ENCODE measurements around the gene GPR55. TPM values are rescaled to one million over a fixed set of nuclear protein-coding genes. Genes with fewer than 3 reads are reported as not detected.

Gene GPR55
- total RNA-seq, 1 experiment from 2014 or later = not detected

GRCh38 chr2:230886671-230887071, 38.4 kb downstream of the GPR55 start:
- H3K4me3 Mint-ChIP-seq = no peak overlapping the region
- DNase-seq (ENCODE audit: low spot score) = no peak
- H3K27me3 Mint-ChIP-seq (ENCODE audit: low read depth) = no peaks in the 10 kb centered on the region; the same call in 1 of the 2 replicates
- ChIA-PET POLR2A (no interaction called here), CTCF (interaction anchor here (1.1 to 1.8 kb wide), 3 partner anchors 11 to 39 kb away, joined by 6 to 8 read pairs (median 8); no protein-coding TSS in a partner anchor)
- no peak for TF ChIP-seq ATF2 (CRISPR knock-in tag; IDR thresholded peaks at IDR 0.05; ENCODE audit: borderline replicate concordance, low read depth)
- TF ChIP-seq PRRX2 (CRISPR knock-in tag; IDR thresholded peaks at IDR 0.05) = no peak
- TF ChIP-seq SOX15 (CRISPR knock-in tag; IDR thresholded peaks at IDR 0.05) = no peak
- TF ChIP-seq FOXP4 (CRISPR knock-in tag; IDR thresholded peaks at IDR 0.05) = no peak
- TF ChIP-seq, protein P1, sequence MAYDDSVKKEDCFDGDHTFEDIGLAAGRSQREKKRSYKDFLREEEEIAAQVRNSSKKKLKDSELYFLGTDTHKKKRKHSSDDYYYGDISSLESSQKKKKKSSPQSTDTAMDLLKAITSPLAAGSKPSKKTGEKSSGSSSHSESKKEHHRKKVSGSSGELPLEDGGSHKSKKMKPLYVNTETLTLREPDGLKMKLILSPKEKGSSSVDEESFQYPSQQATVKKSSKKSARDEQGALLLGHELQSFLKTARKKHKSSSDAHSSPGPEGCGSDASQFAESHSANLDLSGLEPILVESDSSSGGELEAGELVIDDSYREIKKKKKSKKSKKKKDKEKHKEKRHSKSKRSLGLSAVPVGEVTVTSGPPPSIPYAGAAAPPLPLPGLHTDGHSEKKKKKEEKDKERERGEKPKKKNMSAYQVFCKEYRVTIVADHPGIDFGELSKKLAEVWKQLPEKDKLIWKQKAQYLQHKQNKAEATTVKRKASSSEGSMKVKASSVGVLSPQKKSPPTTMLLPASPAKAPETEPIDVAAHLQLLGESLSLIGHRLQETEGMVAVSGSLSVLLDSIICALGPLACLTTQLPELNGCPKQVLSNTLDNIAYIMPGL (CRISPR knock-in tag; IDR thresholded peaks at IDR 0.05) = no peak
- TF ChIP-seq, protein P2, sequence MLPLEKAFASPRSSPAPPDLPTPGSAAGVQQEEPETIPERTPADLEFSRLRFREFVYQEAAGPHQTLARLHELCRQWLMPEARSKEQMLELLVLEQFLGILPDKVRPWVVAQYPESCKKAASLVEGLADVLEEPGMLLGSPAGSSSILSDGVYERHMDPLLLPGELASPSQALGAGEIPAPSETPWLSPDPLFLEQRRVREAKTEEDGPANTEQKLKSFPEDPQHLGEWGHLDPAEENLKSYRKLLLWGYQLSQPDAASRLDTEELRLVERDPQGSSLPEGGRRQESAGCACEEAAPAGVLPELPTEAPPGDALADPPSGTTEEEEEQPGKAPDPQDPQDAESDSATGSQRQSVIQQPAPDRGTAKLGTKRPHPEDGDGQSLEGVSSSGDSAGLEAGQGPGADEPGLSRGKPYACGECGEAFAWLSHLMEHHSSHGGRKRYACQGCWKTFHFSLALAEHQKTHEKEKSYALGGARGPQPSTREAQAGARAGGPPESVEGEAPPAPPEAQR (CRISPR knock-in tag; IDR thresholded peaks at IDR 0.05) = no peak
- TF ChIP-seq MXD4 (CRISPR knock-in tag; IDR thresholded peaks at IDR 0.05; ENCODE audit: borderline replicate concordance) = no peak
- no peak for TF ChIP-seq CREM (CRISPR knock-in tag; IDR thresholded peaks at IDR 0.05)
- TF ChIP-seq, protein P3, sequence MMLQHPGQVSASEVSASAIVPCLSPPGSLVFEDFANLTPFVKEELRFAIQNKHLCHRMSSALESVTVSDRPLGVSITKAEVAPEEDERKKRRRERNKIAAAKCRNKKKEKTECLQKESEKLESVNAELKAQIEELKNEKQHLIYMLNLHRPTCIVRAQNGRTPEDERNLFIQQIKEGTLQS (CRISPR knock-in tag; conservative IDR thresholded peaks at IDR 0.05) = no peak
- no peak for TF ChIP-seq MAX (CRISPR knock-in tag; IDR thresholded peaks at IDR 0.05)
- TF ChIP-seq, protein P4, sequence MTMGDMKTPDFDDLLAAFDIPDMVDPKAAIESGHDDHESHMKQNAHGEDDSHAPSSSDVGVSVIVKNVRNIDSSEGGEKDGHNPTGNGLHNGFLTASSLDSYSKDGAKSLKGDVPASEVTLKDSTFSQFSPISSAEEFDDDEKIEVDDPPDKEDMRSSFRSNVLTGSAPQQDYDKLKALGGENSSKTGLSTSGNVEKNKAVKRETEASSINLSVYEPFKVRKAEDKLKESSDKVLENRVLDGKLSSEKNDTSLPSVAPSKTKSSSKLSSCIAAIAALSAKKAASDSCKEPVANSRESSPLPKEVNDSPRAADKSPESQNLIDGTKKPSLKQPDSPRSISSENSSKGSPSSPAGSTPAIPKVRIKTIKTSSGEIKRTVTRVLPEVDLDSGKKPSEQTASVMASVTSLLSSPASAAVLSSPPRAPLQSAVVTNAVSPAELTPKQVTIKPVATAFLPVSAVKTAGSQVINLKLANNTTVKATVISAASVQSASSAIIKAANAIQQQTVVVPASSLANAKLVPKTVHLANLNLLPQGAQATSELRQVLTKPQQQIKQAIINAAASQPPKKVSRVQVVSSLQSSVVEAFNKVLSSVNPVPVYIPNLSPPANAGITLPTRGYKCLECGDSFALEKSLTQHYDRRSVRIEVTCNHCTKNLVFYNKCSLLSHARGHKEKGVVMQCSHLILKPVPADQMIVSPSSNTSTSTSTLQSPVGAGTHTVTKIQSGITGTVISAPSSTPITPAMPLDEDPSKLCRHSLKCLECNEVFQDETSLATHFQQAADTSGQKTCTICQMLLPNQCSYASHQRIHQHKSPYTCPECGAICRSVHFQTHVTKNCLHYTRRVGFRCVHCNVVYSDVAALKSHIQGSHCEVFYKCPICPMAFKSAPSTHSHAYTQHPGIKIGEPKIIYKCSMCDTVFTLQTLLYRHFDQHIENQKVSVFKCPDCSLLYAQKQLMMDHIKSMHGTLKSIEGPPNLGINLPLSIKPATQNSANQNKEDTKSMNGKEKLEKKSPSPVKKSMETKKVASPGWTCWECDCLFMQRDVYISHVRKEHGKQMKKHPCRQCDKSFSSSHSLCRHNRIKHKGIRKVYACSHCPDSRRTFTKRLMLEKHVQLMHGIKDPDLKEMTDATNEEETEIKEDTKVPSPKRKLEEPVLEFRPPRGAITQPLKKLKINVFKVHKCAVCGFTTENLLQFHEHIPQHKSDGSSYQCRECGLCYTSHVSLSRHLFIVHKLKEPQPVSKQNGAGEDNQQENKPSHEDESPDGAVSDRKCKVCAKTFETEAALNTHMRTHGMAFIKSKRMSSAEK (CRISPR knock-in tag; IDR thresholded peaks at IDR 0.05; ENCODE audit: borderline replicate concordance) = no peak
- TF ChIP-seq JAZF1 (CRISPR knock-in tag; IDR thresholded peaks at IDR 0.05) = no peak
- TF ChIP-seq NFATC4 (CRISPR knock-in tag; IDR thresholded peaks at IDR 0.05) = no peak
- H3K27ac Mint-ChIP-seq = no peak overlapping the region
- H3K9me3 Mint-ChIP-seq = 0 out of 2 replicates have a peak, but pooled peaks cover 3% of the 10 kb centered on the region
- H3K36me3 Mint-ChIP-seq = no peaks in the 10 kb centered on the region
- peak; percentile 40 for ATAC-seq
- peaks cover 25% of the 10 kb centered on the region for H3K4me1 Mint-ChIP-seq

DNA sequence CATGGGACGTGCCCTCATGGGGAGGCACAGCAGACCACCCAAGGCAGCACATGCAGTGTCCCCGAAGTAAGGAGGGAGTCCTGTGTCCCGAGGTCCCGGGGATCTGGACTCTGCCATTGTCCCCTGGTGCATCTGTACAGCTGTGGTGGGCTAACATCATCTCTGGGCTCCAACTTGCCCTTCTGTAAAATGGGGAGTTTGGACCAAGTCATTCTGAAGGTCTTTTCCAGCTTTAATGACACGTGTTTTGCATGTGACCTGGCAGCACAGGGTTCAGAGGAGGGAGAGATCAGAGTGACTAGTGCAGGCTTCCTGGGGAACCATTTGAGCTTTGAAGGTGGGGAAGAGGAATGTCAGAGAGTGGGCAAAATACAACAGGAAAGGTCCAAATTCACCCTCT, 38.8 kb downstream of the GPR55 start:
- ATAC-seq (no peak), DNase-seq (ENCODE audit: low spot score) (no peak)
- peaks cover 21% of the 10 kb centered on the region for H3K4me1 Mint-ChIP-seq
- TF ChIP-seq, protein P2 (CRISPR knock-in tag; IDR thresholded peaks at IDR 0.05) = no peak
- peak; percentile 22; the same call in 1 of the 2 replicates for TF ChIP-seq USF2 (CRISPR knock-in tag; IDR thresholded peaks at IDR 0.05)
- ChIA-PET CTCF (interaction anchor here (0.5 to 1.8 kb wide), 5 partner anchors 8 to 38 kb away, joined by 3 to 8 read pairs (median 6); no protein-coding TSS in a partner anchor), POLR2A (no interaction called here)
- no peak overlapping the region for H3K27ac Mint-ChIP-seq
- H3K9me3 Mint-ChIP-seq = 0 out of 2 replicates have a peak, but pooled peaks cover 3% of the 10 kb centered on the region
- no peaks in the 10 kb centered on the region for H3K27me3 Mint-ChIP-seq (ENCODE audit: low read depth)
- H3K4me3 Mint-ChIP-seq = no peak overlapping the region
- H3K36me3 Mint-ChIP-seq = no peaks in the 10 kb centered on the region

Data from WTC11 (cell line).